Aorta (tissue), 5 donors: Measurements from ENCODE around the gene PKD2. TPM values are rescaled to one million over a fixed set of nuclear protein-coding genes. Genes with fewer than 3 reads are reported as not detected.
"Not testable (repeated sequence)": the region's sequence is repeated elsewhere in the genome, so short reads cannot be mapped to it uniquely, and the experiment has no call there.

Source experiments
- ATAC-seq: fragments of 200-7000 bp; cut with Tn5 transposase; one replicate; pipeline ENCODE4 v1.9.1; 2022; ENCODE audit warnings: moderate library complexity; ENCODE audit not compliant: low FRiP score
- DNase-seq, 2 donors: peaks; one replicate each; pipeline ENCODE4 v3.0.0-alpha.2; 2020
- H3K27ac ChIP-seq, 2 donors: one replicate each; pipeline ENCODE4 v1.5.1; 2013; ENCODE audit warnings: low read length in 2 of 2, mild to moderate bottlenecking in 2 of 2, moderate library complexity in 2 of 2, control low read depth in 1 of 2, inconsistent platforms in 1 of 2, low read depth in 1 of 2
- H3K27me3 ChIP-seq, 2 donors: one replicate each; pipeline ENCODE4 v1.6.1; 2013; ENCODE audit warnings: control low read depth in 1 of 2, low read length in 1 of 2, mild to moderate bottlenecking in 1 of 2, moderate library complexity in 1 of 2; ENCODE audit not compliant: insufficient read depth in 2 of 2, control insufficient read depth in 1 of 2
- H3K36me3 ChIP-seq, 2 donors: one replicate each; pipeline ENCODE4 v1.6.1; 2013; ENCODE audit warnings: control low read depth in 1 of 2, low read length in 1 of 2, mild to moderate bottlenecking in 1 of 2; ENCODE audit not compliant: insufficient read depth in 2 of 2, control insufficient read depth in 1 of 2
- H3K4me1 ChIP-seq, 2 donors: one replicate each; pipeline ENCODE4 v1.6.1; 2013; ENCODE audit warnings: low read length in 2 of 2, control low read depth in 1 of 2, mild to moderate bottlenecking in 1 of 2, moderate library complexity in 1 of 2; ENCODE audit not compliant: insufficient read depth in 2 of 2, control insufficient read depth in 1 of 2
- H3K4me3 ChIP-seq, 2 donors: one replicate each; pipeline ENCODE4 v1.5.1; 2013; ENCODE audit warnings: low read length in 2 of 2, control low read depth in 1 of 2, mild to moderate bottlenecking in 1 of 2
- H3K9me3 ChIP-seq: one replicate; pipeline ENCODE4 v1.6.1; 2013; ENCODE audit warnings: mild to moderate bottlenecking, low read length; ENCODE audit not compliant: control insufficient read depth
- WGBS, 2 donors: extraction: QIAGEN DNeasy Blood & Tissue Kit; methylation state at CpG; one replicate each; pipeline ENCODE4 v1.1.7; 2013; 5-methylcytosine and 5-hydroxymethylcytosine counted together
- intact Hi-C, 2 donors: fragments of 100-400 bp; cut with DNase I; formaldehyde crosslinking; loops; one replicate each; pipeline versions ENCODE4 v1.14.2 to v1.15.0; 2022
- polyA plus RNA-seq, 2 donors: library from polyadenylated mRNA; stranded (reverse); fragments of 200-250 nt; gene quantifications; one replicate each; pipeline ENCODE4 v1.2.3, GENCODE V29; 2013
- total RNA-seq, 2 donors: library from RNA; stranded (reverse); fragmentation: NEBNext Ultra II Directional; extraction: Animal tissue kit (Norgen Biotek cat#: 25700); gene quantifications; one replicate each; pipeline ENCODE4 v1.2.1, GENCODE V29; 2021
- donor health status: healthy with polysubstance abuse.
- donor health status: Bipolar disorder and iron deficiency.
- donor health status: DM: no; HTN: no; CAD: no.
- donor health status: DM: no; HTN: no; CAD: no.
- donor health status: DM: yes; HTN: yes; CAD: no.

PKD2 gene
- total and polyA plus RNA-seq, 4 donors = 62.7 to 311 (median 110) TPM

- Histone ChIP-seq H3K27me3 (no peaks in the 10 kb centered on the region), H3K9me3 (no peaks in the 10 kb centered on the region), H3K27ac (no peak overlapping the region), H3K36me3 (no peaks in the 10 kb centered on the region), H3K4me1 (peaks cover 0 to 1% of the 10 kb centered on the region in 2 donors), H3K4me3 (no peak overlapping the region)
- intact Hi-C loops = no loop called here
- WGBS, 2 donors = 93 to 96% methylated on average over 6 of the region's 6 CpGs
- ATAC-seq (peak; percentile 38), DNase-seq (no peak)
These were observed 93.7 kb downstream of the PKD2 start for GRCh38 chr4:88101165-88101564.

DNA sequence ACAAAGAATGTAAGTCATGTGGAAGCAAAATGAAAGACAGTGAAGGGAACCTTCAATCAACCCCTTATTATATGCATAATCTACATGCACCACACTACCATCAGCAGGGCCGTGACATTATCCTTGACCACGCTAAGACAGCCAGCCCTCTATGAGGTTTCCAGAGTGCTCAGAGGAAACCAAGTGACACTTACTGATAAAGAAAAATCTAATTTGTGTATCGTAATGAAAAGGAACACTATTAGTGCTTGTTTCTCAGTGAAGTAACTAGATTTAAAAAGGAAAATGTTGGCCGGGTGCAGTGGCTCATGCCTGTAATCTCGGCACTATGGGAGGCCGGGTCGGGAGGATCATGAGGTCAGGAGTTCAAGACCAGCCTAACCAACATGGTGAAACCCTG is 94.6 kb downstream of the PKD2 start:
- Histone ChIP-seq H3K4me1 (peaks cover 0 to 1% of the 10 kb centered on the region in 2 donors), H3K27ac (no peak overlapping the region), H3K27me3 (no peaks in the 10 kb centered on the region), H3K36me3 (no peaks in the 10 kb centered on the region), H3K9me3 (no peaks in the 10 kb centered on the region), H3K4me3 (no peak overlapping the region)
- no peak for ATAC-seq
- intact Hi-C loops = no loop called here
- WGBS, 2 donors = 95% methylated on average over 7 of the region's 7 CpGs
- DNase-seq = no peak

DNA sequence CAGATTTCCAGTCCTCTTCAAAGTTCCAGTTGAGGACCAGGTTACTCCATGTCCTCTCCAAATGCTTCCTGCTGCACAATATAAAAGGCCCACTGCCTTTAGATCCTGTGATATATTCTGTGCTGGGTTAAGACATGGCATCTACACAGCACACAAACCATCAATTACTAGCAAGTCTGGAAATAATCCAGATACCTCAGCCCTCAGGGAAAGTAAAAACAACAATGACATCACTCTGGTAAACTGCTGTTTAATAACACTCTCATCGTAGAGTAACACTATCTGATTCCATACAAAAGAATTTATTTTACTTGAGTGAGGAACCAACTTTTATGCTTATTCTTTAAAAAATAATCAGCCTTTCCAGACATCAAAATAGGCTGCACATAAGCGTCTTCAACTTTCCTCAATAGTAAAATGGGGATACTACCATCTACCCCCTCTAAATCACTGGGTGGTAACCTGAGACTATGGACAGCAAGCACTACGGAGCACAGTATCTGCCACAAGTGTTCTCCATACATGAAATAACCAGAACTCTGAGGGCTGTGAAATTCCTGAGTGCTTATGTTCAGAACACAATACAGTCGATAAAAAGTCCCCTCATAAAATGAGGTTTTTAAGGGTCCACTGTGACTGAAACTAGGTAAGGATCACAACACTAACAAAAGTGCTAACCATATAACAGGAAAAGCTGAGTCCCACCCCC is 97.6 kb downstream of the PKD2 start:
- no peak for ATAC-seq
- Histone ChIP-seq H3K4me1 (peaks cover 0 to 3% of the 10 kb centered on the region in 2 donors), H3K9me3 (no peaks in the 10 kb centered on the region), H3K27ac (no peak overlapping the region), H3K36me3 (no peaks in the 10 kb centered on the region), H3K4me3 (no peak overlapping the region), H3K27me3 (no peaks in the 10 kb centered on the region)
- WGBS, 2 donors = 35 to 41% methylated on average over 4 of the region's 4 CpGs
- no peak for DNase-seq
- intact Hi-C loops = no loop called here

- 84 to 85% methylated on average over 3 of the region's 3 CpGs for WGBS, 2 donors
- no peak overlapping the region for H3K4me3 ChIP-seq
- intact Hi-C loops = no loop called here
- ATAC-seq = no peak
- H3K4me1 ChIP-seq = peaks cover 0 to 5% of the 10 kb centered on the region in 2 donors
- no peak overlapping the region for H3K27ac ChIP-seq
- no peak for DNase-seq
- no peaks in the 10 kb centered on the region for H3K27me3 ChIP-seq
- no peaks in the 10 kb centered on the region for H3K9me3 ChIP-seq
- H3K36me3 ChIP-seq = no peaks in the 10 kb centered on the region
These were observed 98.8 kb downstream of the PKD2 start for GRCh38 chr4:88106205-88106604.

DNA sequence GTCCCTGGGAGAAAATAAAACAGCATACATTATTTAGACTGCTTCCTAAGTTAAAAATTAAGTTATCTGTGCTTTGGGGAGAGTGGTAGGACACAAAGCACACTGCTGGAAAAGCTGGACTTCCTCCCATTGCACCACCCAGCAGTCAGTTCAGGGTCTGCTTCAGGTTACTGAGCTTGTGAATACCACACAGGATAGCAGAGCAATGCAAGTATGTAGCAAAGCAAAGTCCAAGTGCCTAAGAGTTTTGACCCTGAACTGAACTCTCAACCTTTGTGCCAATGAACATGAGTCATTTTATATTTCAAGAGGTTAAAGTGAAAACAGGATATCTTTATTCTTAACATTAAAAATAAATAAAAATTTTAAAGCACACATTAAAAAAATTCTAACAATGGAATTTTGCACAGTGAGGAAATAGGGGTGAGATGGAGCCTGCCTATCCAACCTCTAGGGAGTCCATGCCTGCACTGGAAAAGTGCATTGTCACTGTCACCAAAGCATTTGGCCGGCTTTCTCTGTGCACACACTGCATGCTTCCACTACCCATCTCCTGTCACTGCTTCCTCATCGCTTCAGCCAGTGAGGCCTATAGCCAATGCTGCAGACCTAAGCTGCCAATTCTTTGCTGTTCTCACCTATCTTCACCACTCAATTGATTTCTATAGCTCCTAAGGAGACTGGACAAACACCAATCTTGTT is 100.1 kb downstream of the PKD2 start:
- Histone ChIP-seq H3K27ac (no peak overlapping the region), H3K9me3 (no peaks in the 10 kb centered on the region), H3K4me3 (no peak overlapping the region), H3K36me3 (no peaks in the 10 kb centered on the region), H3K27me3 (no peaks in the 10 kb centered on the region), H3K4me1 (peaks cover 0 to 5% of the 10 kb centered on the region in 2 donors)
- no peak for DNase-seq
- ATAC-seq = peak; percentile 61
- WGBS, 2 donors = 65 to 79% methylated on average over 2 of the region's 2 CpGs
- intact Hi-C loops = no loop called here

GRCh38 chr4:88108108-88108465 is 100.7 kb downstream of the PKD2 start:
- WGBS, 2 donors = 94 to 96% methylated on average over 7 of the region's 7 CpGs
- H3K36me3 ChIP-seq, intact Hi-C loops, DNase-seq, H3K4me3 ChIP-seq, ATAC-seq, H3K4me1 ChIP-seq, H3K9me3 ChIP-seq, H3K27me3 ChIP-seq, H3K27ac ChIP-seq: not testable (repeated sequence)

DNA sequence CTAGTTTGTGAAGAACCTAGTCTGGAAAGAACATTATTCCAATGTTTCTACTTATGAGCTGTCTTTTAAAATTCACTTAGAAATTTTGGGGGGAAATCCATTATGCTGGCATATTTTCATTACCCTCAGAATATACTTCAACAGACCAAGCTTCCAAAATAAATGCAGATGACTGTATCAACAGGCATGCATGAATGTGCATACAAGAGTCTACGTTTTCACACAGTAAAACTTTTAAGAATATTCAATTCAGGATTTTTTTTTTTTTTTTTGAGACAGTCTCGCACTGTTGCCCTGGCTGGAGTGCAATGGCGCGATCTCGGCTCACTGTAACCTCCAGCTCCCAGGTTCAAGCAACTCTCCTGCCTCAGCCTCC is 101.3 kb downstream of the PKD2 start:
- Histone ChIP-seq H3K27me3 (no peaks in the 10 kb centered on the region), H3K27ac (no peak overlapping the region), H3K9me3 (no peaks in the 10 kb centered on the region), H3K36me3 (no peaks in the 10 kb centered on the region), H3K4me3 (no peak overlapping the region), H3K4me1 (peaks cover 0 to 5% of the 10 kb centered on the region in 2 donors)
- no peak for DNase-seq
- no peak for ATAC-seq
- 76 to 78% methylated on average over 5 of the region's 5 CpGs for WGBS, 2 donors
- intact Hi-C loops = no loop called here

DNA sequence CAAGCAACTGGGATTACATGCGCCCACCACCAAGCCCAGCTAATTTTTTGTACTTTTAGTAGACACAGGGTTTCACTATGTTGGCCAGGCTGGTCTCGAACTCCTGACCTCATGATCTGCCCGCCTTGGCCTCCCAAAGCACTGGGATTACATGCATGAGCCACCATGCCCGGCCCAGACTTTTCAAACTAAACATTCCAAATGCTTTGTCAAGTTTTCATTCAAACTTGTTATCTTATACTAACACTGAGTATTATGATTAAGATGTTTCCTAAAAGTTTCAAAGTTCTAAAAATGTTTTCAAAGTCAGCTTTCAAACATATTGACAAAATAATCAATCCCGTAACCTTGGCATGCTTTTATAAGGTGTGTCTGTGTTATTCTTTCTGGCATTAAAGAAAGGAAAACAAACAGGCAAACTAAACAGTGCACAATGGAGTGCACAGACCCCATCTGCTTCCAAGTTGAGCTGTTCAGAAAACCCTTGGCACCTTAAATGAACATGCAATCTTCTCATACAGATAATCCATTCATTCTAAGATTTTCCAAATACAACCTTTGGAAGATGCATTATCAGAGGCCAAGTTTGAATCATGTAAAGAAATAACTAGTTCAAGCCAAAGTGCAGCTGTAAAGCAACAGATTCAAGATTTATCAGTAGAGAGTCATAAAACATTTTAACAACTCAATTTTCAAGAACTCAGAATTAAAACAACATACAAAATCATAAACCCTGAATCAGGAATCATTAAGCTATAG is 101.9 kb downstream of the PKD2 start:
- H3K4me3 ChIP-seq = no peak overlapping the region
- H3K9me3 ChIP-seq = no peaks in the 10 kb centered on the region
- peaks cover 0 to 5% of the 10 kb centered on the region in 2 donors for H3K4me1 ChIP-seq
- 21 to 24% methylated on average over 5 of the region's 5 CpGs for WGBS, 2 donors
- no peaks in the 10 kb centered on the region for H3K27me3 ChIP-seq
- DNase-seq (no peak), ATAC-seq (no peak)
- intact Hi-C loops = no loop called here
- no peak overlapping the region for H3K27ac ChIP-seq
- no peaks in the 10 kb centered on the region for H3K36me3 ChIP-seq
